Measurements from ENCODE around the gene CD177.
"Not testable (repeated sequence)": the region's sequence is repeated elsewhere in the genome, so short reads cannot be mapped to it uniquely, and the experiment has no call there.

DNA sequence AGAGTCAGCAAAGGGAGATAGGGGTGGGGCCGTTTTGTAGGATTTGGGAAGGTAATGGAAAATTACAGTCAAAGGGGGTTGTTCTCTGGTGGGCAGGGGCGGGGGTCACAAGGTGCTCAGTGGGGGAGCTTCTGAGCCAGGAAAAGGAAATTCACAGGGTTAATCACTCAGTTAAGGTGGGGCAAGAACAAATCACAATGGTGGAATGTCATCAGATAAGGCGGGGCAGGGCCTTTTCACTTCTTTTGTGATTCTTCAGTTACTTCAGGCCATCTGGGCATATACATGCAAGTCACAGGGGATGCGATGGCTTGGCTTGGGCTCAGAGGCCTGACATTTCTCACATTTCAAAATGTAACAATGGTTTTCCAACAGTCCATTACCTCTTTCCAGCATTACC is 24.4 kb upstream of the CD177 start:
- TF ChIP-seq CTCF (IDR thresholded peaks at IDR 0.05); ZFX (IDR thresholded peaks at IDR 0.05; ENCODE audit: borderline replicate concordance): not testable (repeated sequence)

All from 22Rv1 (cell line).